NT2/D1 (cell line): Measurements from ENCODE around the gene KIF3A.

ENCODE experiments used
- DNase-seq: peaks from one replicate; pipeline ENCODE4 v3.0.0-alpha.2; 2011; ENCODE audit warnings: low read depth, low spot score
- H3K27me3 ChIP-seq: 2 replicates; pipeline ENCODE4 v1.6.0; 2011; ENCODE audit warnings: mild to moderate bottlenecking; ENCODE audit not compliant: insufficient read length, insufficient read depth
- H3K36me3 ChIP-seq: 2 replicates; pipeline ENCODE4 v1.6.1; 2011; ENCODE audit warnings: mild to moderate bottlenecking, low read length, mixed read lengths; ENCODE audit not compliant: insufficient read depth, insufficient read length
- H3K4me1 ChIP-seq: 2 replicates; pipeline ENCODE4 v1.5.1; 2011; ENCODE audit not compliant: insufficient read depth, insufficient read length
- H3K4me3 ChIP-seq: 2 replicates; pipeline ENCODE4 v1.5.1; 2011; ENCODE audit warnings: low read depth; ENCODE audit not compliant: insufficient read length
- H3K9ac ChIP-seq: 2 replicates; pipeline ENCODE4 v1.6.0; 2011; ENCODE audit warnings: low read depth; ENCODE audit not compliant: insufficient read length
- H3K9me3 ChIP-seq: 2 replicates; pipeline ENCODE4 v1.5.1; 2011; ENCODE audit warnings: mild to moderate bottlenecking, low read length; ENCODE audit not compliant: insufficient read depth
- SUZ12 ChIP-seq: IDR thresholded peaks from 2 replicates; pipeline ENCODE4 v1.6.1; 2011; ENCODE audit not compliant: insufficient read length, insufficient read depth; ENCODE audit errors: extremely low read depth
- YY1 ChIP-seq: IDR thresholded peaks from 2 replicates; pipeline ENCODE4 v1.6.1; 2011; ENCODE audit not compliant: insufficient read length, insufficient read depth
- ZNF274 ChIP-seq: IDR thresholded peaks from 2 replicates; pipeline ENCODE4 v1.6.1; 2011; ENCODE audit warnings: mild to moderate bottlenecking, low read depth, low read length

KIF3A gene

DNA sequence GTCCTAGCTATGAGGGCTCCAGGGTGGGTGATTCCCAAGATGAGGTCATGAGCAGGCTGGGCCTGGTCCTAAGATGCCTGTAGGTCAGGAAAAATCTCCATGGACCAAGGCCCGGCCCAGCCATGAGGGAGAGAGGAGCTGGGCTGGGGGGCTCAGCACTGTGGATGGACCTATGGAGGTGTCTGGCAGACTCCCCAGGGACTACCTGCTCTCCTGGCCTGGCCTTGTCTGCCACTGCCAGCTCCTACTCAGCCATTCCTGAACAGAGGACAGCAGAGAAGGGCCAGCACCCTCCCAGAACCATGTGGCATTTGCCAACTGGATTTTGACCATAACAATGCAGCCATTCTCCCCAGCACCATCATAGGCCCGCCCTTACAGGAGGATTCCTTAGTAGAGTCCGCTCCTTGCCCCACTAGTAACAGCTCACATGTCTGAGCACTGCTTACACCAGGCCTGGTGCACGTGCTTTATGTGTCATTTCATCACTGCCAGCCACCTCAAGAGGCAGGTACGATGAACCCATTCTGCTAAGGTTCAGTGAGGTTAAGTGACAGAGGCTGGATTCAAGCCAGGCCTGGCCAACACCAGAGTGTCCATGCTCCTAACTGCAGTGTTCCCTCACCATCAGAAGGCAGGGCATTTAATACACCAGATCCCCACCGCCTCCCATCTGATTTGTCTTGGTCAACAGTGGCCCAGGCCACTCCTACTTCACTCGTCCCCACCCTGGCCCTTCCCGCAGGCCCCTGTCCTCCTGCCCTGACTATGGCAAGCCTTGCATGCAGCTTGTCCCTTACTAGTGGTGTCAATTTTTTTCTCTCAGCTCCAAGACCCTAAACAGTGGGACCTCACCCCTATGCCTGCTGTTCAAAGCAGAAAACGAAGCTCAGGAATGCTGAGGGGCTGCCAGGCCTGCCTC is 78.7 kb downstream of the KIF3A start:
- no peak overlapping the region for H3K4me3 ChIP-seq
- no peak overlapping the region for H3K9ac ChIP-seq
- H3K9me3 ChIP-seq, result no peaks in the 10 kb centered on the region
- peaks cover 3% of the 10 kb centered on the region for H3K4me1 ChIP-seq
- DNase-seq, result no peak
- TF ChIP-seq SUZ12 (no peak), YY1 (no peak), ZNF274 (no peak)
- peaks cover 37% of the 10 kb centered on the region for H3K27me3 ChIP-seq
- H3K36me3 ChIP-seq, result no peaks in the 10 kb centered on the region

DNA sequence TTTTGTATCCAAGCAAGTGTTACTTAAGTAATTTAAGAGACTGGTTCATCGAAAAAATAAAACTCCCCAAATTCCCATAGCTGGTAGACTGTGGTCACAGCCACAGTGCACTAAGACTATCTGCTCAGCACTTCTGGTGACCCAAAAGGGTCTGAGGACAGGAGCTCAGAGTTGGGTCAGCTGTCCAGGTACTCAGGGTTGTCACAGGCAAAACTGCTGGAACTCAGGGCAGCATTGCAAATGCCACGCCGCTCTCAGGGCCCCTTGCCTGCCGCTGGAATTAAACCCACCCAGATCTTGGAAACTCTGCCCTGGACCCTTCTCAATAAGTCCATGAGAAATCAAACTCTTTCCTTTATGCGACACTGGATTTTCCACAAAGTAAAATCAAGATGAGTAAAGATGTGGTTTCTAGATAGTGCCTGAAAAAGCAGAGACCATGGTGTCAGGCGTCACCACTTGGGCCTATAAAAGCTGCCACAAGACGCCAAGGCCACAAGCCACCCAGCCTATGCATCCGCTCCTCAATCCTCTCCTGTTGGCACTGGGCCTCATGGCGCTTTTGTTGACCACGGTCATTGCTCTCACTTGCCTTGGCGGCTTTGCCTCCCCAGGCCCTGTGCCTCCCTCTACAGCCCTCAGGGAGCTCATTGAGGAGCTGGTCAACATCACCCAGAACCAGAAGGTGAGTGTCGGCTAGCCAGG is 79.5 kb downstream of the KIF3A start, which contains the start of gene IL13:
TSS of gene IL13 (plus strand) at position 498 of the 705 bp plus-strand sequence. CDS start at position 512, 14 bp downstream.
- Histone ChIP-seq H3K9me3 (no peaks in the 10 kb centered on the region), H3K9ac (no peak within 1 kb of the TSS), H3K27me3 (peaks cover 37% of the 10 kb centered on the region), H3K36me3 (no peaks in the 10 kb centered on the region), H3K4me1 (peaks cover 3% of the 10 kb centered on the region), H3K4me3 (no peak within 1 kb of the TSS)
- TF ChIP-seq YY1, result no peak
- TF ChIP-seq ZNF274, result no peak
- TF ChIP-seq SUZ12, result no peak
- no peak for DNase-seq

GRCh38 chr5:132656774-132657355 is 80.5 kb downstream of the KIF3A start:
- H3K4me1 ChIP-seq, result peaks cover 3% of the 10 kb centered on the region
- peaks cover 37% of the 10 kb centered on the region for H3K27me3 ChIP-seq
- no peak overlapping the region for H3K9ac ChIP-seq
- H3K36me3 ChIP-seq, result no peaks in the 10 kb centered on the region
- no peak for DNase-seq
- peak overlapping the region; percentile 37 for H3K4me3 ChIP-seq
- TF ChIP-seq YY1 (no peak), SUZ12 (no peak), ZNF274 (no peak)
- no peaks in the 10 kb centered on the region for H3K9me3 ChIP-seq

DNA sequence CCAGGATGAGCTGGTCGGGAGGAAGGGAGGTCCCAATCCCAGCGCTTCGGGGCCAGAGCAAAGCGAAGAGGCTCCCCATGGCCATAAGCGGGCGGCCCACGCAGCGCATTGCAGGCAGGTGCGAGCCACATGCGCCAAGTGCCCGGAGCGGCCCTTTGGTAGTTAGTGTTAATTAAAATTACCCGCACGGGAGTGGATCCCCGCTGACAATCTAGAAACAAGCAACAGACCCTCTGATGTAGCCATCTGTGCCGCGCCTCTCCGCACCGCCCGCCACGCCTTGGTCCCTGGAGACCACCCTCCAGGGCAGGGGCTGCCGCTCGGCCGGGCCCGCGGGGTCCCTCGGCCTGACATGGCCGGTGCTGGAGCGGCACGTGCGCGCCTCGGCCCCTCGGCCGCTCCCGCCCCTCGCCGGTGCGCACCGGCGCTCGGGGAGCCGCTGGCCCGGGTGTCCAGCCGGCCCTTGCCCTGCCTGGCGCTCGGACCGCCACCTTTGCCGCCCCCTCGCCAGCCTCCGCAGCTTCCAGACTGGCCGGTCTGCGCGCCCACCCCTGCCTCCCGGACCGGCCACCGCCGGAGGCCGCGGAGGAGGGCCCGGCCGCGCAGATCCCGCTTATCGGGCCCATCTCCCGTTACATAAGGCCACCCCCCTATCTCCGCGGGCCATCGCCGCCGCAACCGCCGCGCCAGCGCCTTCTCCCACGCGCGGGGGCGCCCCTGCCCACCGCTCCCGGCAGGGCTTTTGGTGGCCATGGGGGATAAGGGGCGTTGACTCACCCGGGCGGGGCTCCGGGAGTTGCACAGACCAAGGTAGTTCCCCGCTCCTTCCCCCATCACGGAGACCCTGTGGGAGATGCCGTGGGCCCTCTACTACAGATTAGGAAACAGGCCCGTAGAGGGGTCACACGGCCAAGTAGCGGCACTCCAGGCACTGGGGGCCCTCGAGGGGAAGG is 81.2 kb downstream of the KIF3A start:
- no peak for DNase-seq
- Histone ChIP-seq H3K4me1 (peaks cover under 1% of the 10 kb centered on the region), H3K9ac (peak overlapping the region; percentile 50), H3K36me3 (no peaks in the 10 kb centered on the region), H3K9me3 (no peaks in the 10 kb centered on the region), H3K27me3 (peaks cover 37% of the 10 kb centered on the region), H3K4me3 (peak overlapping the region; percentile 37)
- no peak for TF ChIP-seq YY1
- TF ChIP-seq SUZ12, result no peak
- TF ChIP-seq ZNF274, result no peak

DNA sequence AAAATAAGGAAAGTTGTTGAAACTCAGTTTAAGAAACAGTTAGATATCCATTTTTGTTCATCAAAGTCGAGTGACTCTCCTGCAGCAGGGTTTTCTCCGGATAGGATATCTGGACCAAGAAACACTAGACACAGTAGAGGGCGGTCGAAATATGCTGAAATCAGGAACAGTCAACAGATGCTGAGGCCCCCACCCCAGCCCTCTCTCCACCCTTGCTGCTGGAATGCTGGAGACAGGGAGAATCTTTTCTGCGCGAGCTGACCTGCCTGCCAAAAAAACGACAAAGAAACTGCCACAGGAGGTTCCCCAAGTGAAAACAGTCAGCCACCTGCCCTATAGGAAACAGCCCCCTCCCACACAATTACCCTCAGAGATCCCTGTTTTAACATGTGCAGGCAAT is 83.6 kb downstream of the KIF3A start:
- Histone ChIP-seq H3K27me3 (peaks cover 37% of the 10 kb centered on the region), H3K36me3 (no peaks in the 10 kb centered on the region), H3K9ac (no peak overlapping the region), H3K4me1 (no peaks in the 10 kb centered on the region), H3K9me3 (no peaks in the 10 kb centered on the region), H3K4me3 (no peak overlapping the region)
- TF ChIP-seq SUZ12 (no peak), ZNF274 (no peak), YY1 (no peak)
- DNase-seq, result no peak

GRCh38 chr5:132651838-132652469 is 85.4 kb downstream of the KIF3A start:
- Histone ChIP-seq H3K9me3 (no peaks in the 10 kb centered on the region), H3K27me3 (peaks cover 24% of the 10 kb centered on the region), H3K4me3 (no peak overlapping the region), H3K4me1 (no peaks in the 10 kb centered on the region), H3K36me3 (no peaks in the 10 kb centered on the region), H3K9ac (no peak overlapping the region)
- no peak for DNase-seq
- TF ChIP-seq SUZ12, result no peak
- TF ChIP-seq ZNF274, result no peak
- no peak for TF ChIP-seq YY1
